Mesodermal cell (in vitro differentiated cells): Measurements from ENCODE around the gene L2HGDH.

Experiments used
- H3K27ac ChIP-seq: 2 replicates; pipeline ENCODE4 v1.7.0; 2013; ENCODE audit warnings: mild to moderate bottlenecking, low read depth, low read length, moderate library complexity; ENCODE audit not compliant: severe bottlenecking
- H3K36me3 ChIP-seq: 2 replicates; pipeline ENCODE4 v1.7.1; 2013; ENCODE audit warnings: mild to moderate bottlenecking, low read length, moderate library complexity; ENCODE audit not compliant: control insufficient read depth, insufficient read depth
- H3K4me1 ChIP-seq: one replicate; pipeline ENCODE4 v1.7.1; 2013; ENCODE audit warnings: mild to moderate bottlenecking, low read length; ENCODE audit not compliant: insufficient read depth, control insufficient read depth, poor library complexity, severe bottlenecking
- H3K4me3 ChIP-seq: 2 replicates; pipeline ENCODE4 v1.7.0; 2013; ENCODE audit warnings: low read length, control low read depth, mild to moderate bottlenecking; ENCODE audit not compliant: insufficient read depth, poor library complexity, severe bottlenecking; ENCODE audit errors: extremely low read depth
- H3K9me3 ChIP-seq: 2 replicates; pipeline ENCODE4 v1.7.1; 2013; ENCODE audit warnings: mild to moderate bottlenecking, low read length, moderate library complexity; ENCODE audit not compliant: control insufficient read depth
- WGBS, 2 experiments: methylation state at CpG; one replicate each; pipeline ENCODE4 v1.1.5; 2013; ENCODE audit warnings: missing lambda C conversion rate in 2 of 2; ENCODE audit not compliant: insufficient coverage in 2 of 2; 5-methylcytosine and 5-hydroxymethylcytosine counted together

Gene L2HGDH

GRCh38 chr14:50198499-50198898 lies 113.5 kb downstream of the L2HGDH start:
- no peak overlapping the region for H3K27ac ChIP-seq
- WGBS, 2 experiments: no CpG with 5 or more reads among the region's 2 CpGs
- H3K9me3 ChIP-seq: no peaks in the 10 kb centered on the region
- peaks cover 32% of the 10 kb centered on the region for H3K36me3 ChIP-seq
- no peak overlapping the region for H3K4me3 ChIP-seq
- no peaks in the 10 kb centered on the region for H3K4me1 ChIP-seq

DNA sequence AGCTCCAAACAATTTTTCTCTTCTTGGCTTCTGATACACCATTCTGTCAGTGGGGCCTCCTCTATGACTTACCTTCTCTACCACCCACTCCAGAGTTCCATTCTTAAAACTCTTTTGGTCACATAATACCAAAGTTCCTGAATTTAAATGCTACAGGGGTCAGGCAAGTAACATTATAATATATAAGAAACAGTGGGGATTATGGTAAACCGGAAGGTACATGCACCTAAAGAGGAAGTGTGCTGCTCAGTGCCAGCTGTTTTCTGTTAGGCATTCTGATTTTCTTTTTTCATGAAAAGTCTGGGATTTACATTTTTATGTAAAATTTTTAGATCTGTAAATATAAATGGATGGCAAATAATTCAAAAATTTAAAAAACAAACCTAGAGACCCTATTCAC lies 120.5 kb downstream of the L2HGDH start:
- no CpG with 5 or more reads among the region's 1 CpG for WGBS, 2 experiments
- no peak overlapping the region for H3K27ac ChIP-seq
- H3K4me1 ChIP-seq: no peaks in the 10 kb centered on the region
- H3K36me3 ChIP-seq: peaks cover 18% of the 10 kb centered on the region
- H3K9me3 ChIP-seq: no peaks in the 10 kb centered on the region
- no peak overlapping the region for H3K4me3 ChIP-seq
